Jurkat, Clone E6-1 (cell line): ENCODE results near the gene MAP1A.
"Not testable (repeated sequence)": the region's sequence is repeated elsewhere in the genome, so short reads cannot be mapped to it uniquely, and the experiment has no call there.

Experiments used
- DNase-seq: peaks from one replicate; pipeline ENCODE4 v3.0.0-alpha.2; 2011; ENCODE audit warnings: low read depth, low spot score
- H3K4me3 ChIP-seq: 2 replicates; pipeline ENCODE4 v1.5.1; 2011; ENCODE audit warnings: mild to moderate bottlenecking, low read length, control low read depth, moderate library complexity

MAP1A gene

GRCh38 chr15:43527016-43527801 is 9.8 kb downstream of the MAP1A start:
- no peak for DNase-seq
- H3K4me3 ChIP-seq, result no peak overlapping the region

GRCh38 chr15:43527802-43528541 is 10.6 kb downstream of the MAP1A start:
- H3K4me3 ChIP-seq, result no peak overlapping the region
- no peak for DNase-seq

- H3K4me3 ChIP-seq, result no peak overlapping the region
- DNase-seq, result no peak
Measured at GRCh38 chr15:43528542-43529007, 11.2 kb downstream of the MAP1A start.

GRCh38 chr15:43529141-43529540 is 11.7 kb downstream of the MAP1A start:
- H3K4me3 ChIP-seq, result no peak overlapping the region

GRCh38 chr15:43529587-43530345 is 12.4 kb downstream of the MAP1A start:
- no peak for DNase-seq
- no peak overlapping the region for H3K4me3 ChIP-seq

More at GRCh38 chr15:43529141-43529540, 11.7 kb downstream of the MAP1A start:
- no peak for DNase-seq

- H3K4me3 ChIP-seq, result no peak overlapping the region
- no peak for DNase-seq
Measured at GRCh38 chr15:43531018-43531670, 13.7 kb downstream of the MAP1A start.

- not testable (repeated sequence) for DNase-seq, H3K4me3 ChIP-seq
Measured at GRCh38 chr15:43532826-43533225, 15.4 kb downstream of the MAP1A start.

- H3K4me3 ChIP-seq, result no peak overlapping the region
- no peak for DNase-seq
Measured at GRCh38 chr15:43534897-43535296, 17.5 kb downstream of the MAP1A start.

- no peak overlapping the region for H3K4me3 ChIP-seq
- no peak for DNase-seq
Measured at GRCh38 chr15:43538091-43538490, 20.7 kb downstream of the MAP1A start.

GRCh38 chr15:43541785-43542184 is 24.4 kb downstream of the MAP1A start:
- DNase-seq, result no peak
- no peak overlapping the region for H3K4me3 ChIP-seq

- no peak for DNase-seq
- H3K4me3 ChIP-seq, result no peak overlapping the region
Measured at GRCh38 chr15:43544266-43544665, 26.9 kb downstream of the MAP1A start.

GRCh38 chr15:43545426-43545825 is 28.0 kb downstream of the MAP1A start:
- no peak overlapping the region for H3K4me3 ChIP-seq
- DNase-seq, result no peak

- no peak for DNase-seq
- no peak overlapping the region for H3K4me3 ChIP-seq
Measured at GRCh38 chr15:43547539-43547938, 30.1 kb downstream of the MAP1A start.

- H3K4me3 ChIP-seq, result no peak overlapping the region
- no peak for DNase-seq
Measured at GRCh38 chr15:43550527-43551363, 33.3 kb downstream of the MAP1A start.

- no peak for DNase-seq
- no peak overlapping the region for H3K4me3 ChIP-seq
Measured at GRCh38 chr15:43552256-43552655, 34.8 kb downstream of the MAP1A start.

GRCh38 chr15:43552986-43553385 is 35.6 kb downstream of the MAP1A start:
- no peak for DNase-seq
- no peak overlapping the region for H3K4me3 ChIP-seq

GRCh38 chr15:43562753-43563152 is 45.3 kb downstream of the MAP1A start:
- not testable (repeated sequence) for DNase-seq, H3K4me3 ChIP-seq

- not testable (repeated sequence) for H3K4me3 ChIP-seq, DNase-seq
Measured at GRCh38 chr15:43563793-43564192, 46.4 kb downstream of the MAP1A start.
